HepG2 (cell line): ENCODE results near the gene TTC31. TPM values are rescaled to one million over a fixed set of nuclear protein-coding genes. Genes with fewer than 3 reads are reported as not detected.

Source experiments
- AGO2 ChIP-seq: fragments of 200-400 bp; formaldehyde crosslinking; optimal IDR thresholded peaks from 2 replicates; pipeline ENCODE3; 2017; ENCODE audit warnings: mild to moderate bottlenecking, low read depth, low read length, moderate library complexity
- ATAD3A ChIP-seq: sonication (generic); formaldehyde crosslinking; IDR thresholded peaks from 2 replicates; pipeline ENCODE4 v1.4.0; 2020; ENCODE audit warnings: missing genetic modification reagents
- CEBPB ChIP-seq: IDR thresholded peaks from 2 replicates; pipeline ENCODE4 v1.6.1; 2011; ENCODE audit warnings: low read depth, low read length, improper control_type of control experiment, borderline replicate concordance
- CERS6 ChIP-seq: sonication (generic); formaldehyde crosslinking; IDR thresholded peaks from 2 replicates; pipeline ENCODE4 v1.5.0; 2020; ENCODE audit warnings: missing genetic modification reagents
- CHCHD3 ChIP-seq: sonication (generic); formaldehyde crosslinking; IDR thresholded peaks from 2 replicates; pipeline ENCODE4 v1.8.0; 2022; ENCODE audit warnings: mild to moderate bottlenecking, missing genetic modification reagents, moderate library complexity
- CREB3 ChIP-seq: sonication (generic); formaldehyde crosslinking; IDR thresholded peaks from 2 replicates; pipeline ENCODE4 v1.5.0; 2020; ENCODE audit warnings: missing genetic modification reagents
- IKZF5 ChIP-seq: IDR thresholded peaks from 2 replicates; pipeline ENCODE4 v1.6.1; 2018; ENCODE audit warnings: missing genetic modification reagents, mild to moderate bottlenecking, missing compliant biosample characterization
- KMT2A ChIP-seq: sonication (generic); formaldehyde crosslinking; IDR thresholded peaks from 2 replicates; pipeline ENCODE4 v1.4.0; 2020; ENCODE audit warnings: missing genetic modification reagents
- KMT2B ChIP-seq: IDR thresholded peaks from 2 replicates; pipeline ENCODE4 v1.6.1; 2016; ENCODE audit warnings: missing genetic modification reagents, missing compliant biosample characterization
- PCBP1 ChIP-seq: fragments of 200-400 bp; formaldehyde crosslinking; IDR thresholded peaks from 2 replicates; pipeline ENCODE4 v1.6.1; 2017; ENCODE audit warnings: mild to moderate bottlenecking, low read depth, low read length, borderline replicate concordance
- PHB2 ChIP-seq: fragments of 450-650 bp; IDR thresholded peaks from 2 replicates; pipeline ENCODE4 v1.6.1; 2018; ENCODE audit not compliant: partially characterized antibody
- RBM22 ChIP-seq: fragments of 200-400 bp; formaldehyde crosslinking; optimal IDR thresholded peaks from 2 replicates; pipeline ENCODE3; 2017; ENCODE audit warnings: mild to moderate bottlenecking, low read length, moderate library complexity
- RFX5 ChIP-seq: IDR thresholded peaks from 2 replicates; pipeline ENCODE4 v1.6.1; 2011; ENCODE audit warnings: low read depth, low read length, improper control_type of control experiment
- SKI ChIP-seq: fragments of 450-650 bp; IDR thresholded peaks from one replicate; pipeline ENCODE4 v1.6.1; 2018; ENCODE audit warnings: mild to moderate bottlenecking; ENCODE audit not compliant: partially characterized antibody
- SSRP1 ChIP-seq: IDR thresholded peaks from 2 replicates; pipeline ENCODE4 v1.6.1; 2016; ENCODE audit warnings: control low read depth
- ZNF234 ChIP-seq: sonication (generic); formaldehyde crosslinking; conservative IDR thresholded peaks from 2 replicates; pipeline ENCODE4 v1.5.1; 2020; ENCODE audit warnings: mild to moderate bottlenecking, missing genetic modification reagents
- ZNF605 ChIP-seq: sonication (generic); formaldehyde crosslinking; IDR thresholded peaks from 2 replicates; pipeline ENCODE4 v1.8.0; 2022; ENCODE audit warnings: mild to moderate bottlenecking, missing genetic modification reagents
- polyA plus RNA-seq, 8 experiments: library from polyadenylated mRNA; depleted of rRNA in 3 of 8; stranded (reverse) in 7 of 8; unstranded in 1 of 8; fragments of >200 nt; fragmentation: Illumina TruSeq in 4 of 8; extraction: Trizol in 4 of 8; gene quantifications; 2 replicates each; pipeline versions ENCODE4 v1.2.1 to v1.2.3, GENCODE V29; 2011 to 2016; ENCODE audit warnings: low read depth in 4 of 8, missing spikeins in 1 of 8, mixed read lengths in 1 of 8; ENCODE audit not compliant: insufficient read depth in 1 of 8
- total RNA-seq, 5 experiments: library from RNA; depleted of rRNA; stranded (reverse); fragments of >200 nt; fragmentation: Illumina TruSeq; extraction: Trizol; gene quantifications; 2 replicates each; pipeline ENCODE4 v1.2.3, GENCODE V29; 2016; ENCODE audit warnings: low read depth in 1 of 5
- TF ChIP-seq, protein P1 (sequence below): sonication (generic); formaldehyde crosslinking; IDR thresholded peaks from 2 replicates; pipeline ENCODE4 v1.9.0; 2021; ENCODE audit warnings: mild to moderate bottlenecking, missing genetic modification reagents
- TF ChIP-seq, protein P2 (sequence below): sonication (generic); formaldehyde crosslinking; conservative IDR thresholded peaks from 2 replicates; pipeline ENCODE4 v1.5.0; 2020; ENCODE audit warnings: missing genetic modification reagents

The TTC31 gene
- total and polyA plus RNA-seq, 2 of the 13 experiments (the other 11 are each of a cell fraction or from before 2014, with no cell fraction given) = 28.3 to 39.5 TPM

GRCh38 chr2:74488643-74489481 is 6.0 kb downstream of the TTC31 start (continued):
- TF ChIP-seq, protein P1, sequence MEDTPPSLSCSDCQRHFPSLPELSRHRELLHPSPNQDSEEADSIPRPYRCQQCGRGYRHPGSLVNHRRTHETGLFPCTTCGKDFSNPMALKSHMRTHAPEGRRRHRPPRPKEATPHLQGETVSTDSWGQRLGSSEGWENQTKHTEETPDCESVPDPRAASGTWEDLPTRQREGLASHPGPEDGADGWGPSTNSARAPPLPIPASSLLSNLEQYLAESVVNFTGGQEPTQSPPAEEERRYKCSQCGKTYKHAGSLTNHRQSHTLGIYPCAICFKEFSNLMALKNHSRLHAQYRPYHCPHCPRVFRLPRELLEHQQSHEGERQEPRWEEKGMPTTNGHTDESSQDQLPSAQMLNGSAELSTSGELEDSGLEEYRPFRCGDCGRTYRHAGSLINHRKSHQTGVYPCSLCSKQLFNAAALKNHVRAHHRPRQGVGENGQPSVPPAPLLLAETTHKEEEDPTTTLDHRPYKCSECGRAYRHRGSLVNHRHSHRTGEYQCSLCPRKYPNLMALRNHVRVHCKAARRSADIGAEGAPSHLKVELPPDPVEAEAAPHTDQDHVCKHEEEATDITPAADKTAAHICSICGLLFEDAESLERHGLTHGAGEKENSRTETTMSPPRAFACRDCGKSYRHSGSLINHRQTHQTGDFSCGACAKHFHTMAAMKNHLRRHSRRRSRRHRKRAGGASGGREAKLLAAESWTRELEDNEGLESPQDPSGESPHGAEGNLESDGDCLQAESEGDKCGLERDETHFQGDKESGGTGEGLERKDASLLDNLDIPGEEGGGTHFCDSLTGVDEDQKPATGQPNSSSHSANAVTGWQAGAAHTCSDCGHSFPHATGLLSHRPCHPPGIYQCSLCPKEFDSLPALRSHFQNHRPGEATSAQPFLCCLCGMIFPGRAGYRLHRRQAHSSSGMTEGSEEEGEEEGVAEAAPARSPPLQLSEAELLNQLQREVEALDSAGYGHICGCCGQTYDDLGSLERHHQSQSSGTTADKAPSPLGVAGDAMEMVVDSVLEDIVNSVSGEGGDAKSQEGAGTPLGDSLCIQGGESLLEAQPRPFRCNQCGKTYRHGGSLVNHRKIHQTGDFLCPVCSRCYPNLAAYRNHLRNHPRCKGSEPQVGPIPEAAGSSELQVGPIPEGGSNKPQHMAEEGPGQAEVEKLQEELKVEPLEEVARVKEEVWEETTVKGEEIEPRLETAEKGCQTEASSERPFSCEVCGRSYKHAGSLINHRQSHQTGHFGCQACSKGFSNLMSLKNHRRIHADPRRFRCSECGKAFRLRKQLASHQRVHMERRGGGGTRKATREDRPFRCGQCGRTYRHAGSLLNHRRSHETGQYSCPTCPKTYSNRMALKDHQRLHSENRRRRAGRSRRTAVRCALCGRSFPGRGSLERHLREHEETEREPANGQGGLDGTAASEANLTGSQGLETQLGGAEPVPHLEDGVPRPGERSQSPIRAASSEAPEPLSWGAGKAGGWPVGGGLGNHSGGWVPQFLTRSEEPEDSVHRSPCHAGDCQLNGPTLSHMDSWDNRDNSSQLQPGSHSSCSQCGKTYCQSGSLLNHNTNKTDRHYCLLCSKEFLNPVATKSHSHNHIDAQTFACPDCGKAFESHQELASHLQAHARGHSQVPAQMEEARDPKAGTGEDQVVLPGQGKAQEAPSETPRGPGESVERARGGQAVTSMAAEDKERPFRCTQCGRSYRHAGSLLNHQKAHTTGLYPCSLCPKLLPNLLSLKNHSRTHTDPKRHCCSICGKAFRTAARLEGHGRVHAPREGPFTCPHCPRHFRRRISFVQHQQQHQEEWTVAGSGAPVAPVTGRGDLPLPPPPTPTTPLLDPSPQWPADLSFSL = no peak
- TF ChIP-seq CEBPB = peak; percentile 95
- TF ChIP-seq SSRP1 (CRISPR knock-in tag) = no peak
- no peak for TF ChIP-seq AGO2
- TF ChIP-seq KMT2B (CRISPR knock-in tag) = peak; percentile 50; the same call in 1 of the 2 replicates
- TF ChIP-seq PCBP1 = no peak
- TF ChIP-seq CREB3 (CRISPR knock-in tag) = no peak
- TF ChIP-seq ZNF234 (CRISPR knock-in tag) = no peak
- TF ChIP-seq ZNF605 (CRISPR knock-in tag) = peak; percentile 35; the same call in 1 of the 2 replicates
- TF ChIP-seq IKZF5 (CRISPR knock-in tag) = peak; percentile 48; the same call in 1 of the 2 replicates
- TF ChIP-seq CHCHD3 (CRISPR knock-in tag) = no peak
- no peak for TF ChIP-seq RFX5
- TF ChIP-seq RBM22 = no peak
- TF ChIP-seq KMT2A (CRISPR knock-in tag) = no peak; the same call in 1 of the 2 replicates
- no peak for TF ChIP-seq ATAD3A (CRISPR knock-in tag)
- TF ChIP-seq PHB2 = no peak
- TF ChIP-seq CERS6 = no peak
- TF ChIP-seq SKI = peak; percentile 72
- TF ChIP-seq, protein P2, sequence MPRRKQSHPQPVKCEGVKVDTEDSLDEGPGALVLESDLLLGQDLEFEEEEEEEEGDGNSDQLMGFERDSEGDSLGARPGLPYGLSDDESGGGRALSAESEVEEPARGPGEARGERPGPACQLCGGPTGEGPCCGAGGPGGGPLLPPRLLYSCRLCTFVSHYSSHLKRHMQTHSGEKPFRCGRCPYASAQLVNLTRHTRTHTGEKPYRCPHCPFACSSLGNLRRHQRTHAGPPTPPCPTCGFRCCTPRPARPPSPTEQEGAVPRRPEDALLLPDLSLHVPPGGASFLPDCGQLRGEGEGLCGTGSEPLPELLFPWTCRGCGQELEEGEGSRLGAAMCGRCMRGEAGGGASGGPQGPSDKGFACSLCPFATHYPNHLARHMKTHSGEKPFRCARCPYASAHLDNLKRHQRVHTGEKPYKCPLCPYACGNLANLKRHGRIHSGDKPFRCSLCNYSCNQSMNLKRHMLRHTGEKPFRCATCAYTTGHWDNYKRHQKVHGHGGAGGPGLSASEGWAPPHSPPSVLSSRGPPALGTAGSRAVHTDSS = no peak
